Measurements from ENCODE around the gene MYO1H. TPM values are rescaled to one million over a fixed set of nuclear protein-coding genes. Genes with fewer than 3 reads are reported as not detected.

Gene MYO1H
- total RNA-seq, 2 experiments from 2014 or later = not detected

DNA sequence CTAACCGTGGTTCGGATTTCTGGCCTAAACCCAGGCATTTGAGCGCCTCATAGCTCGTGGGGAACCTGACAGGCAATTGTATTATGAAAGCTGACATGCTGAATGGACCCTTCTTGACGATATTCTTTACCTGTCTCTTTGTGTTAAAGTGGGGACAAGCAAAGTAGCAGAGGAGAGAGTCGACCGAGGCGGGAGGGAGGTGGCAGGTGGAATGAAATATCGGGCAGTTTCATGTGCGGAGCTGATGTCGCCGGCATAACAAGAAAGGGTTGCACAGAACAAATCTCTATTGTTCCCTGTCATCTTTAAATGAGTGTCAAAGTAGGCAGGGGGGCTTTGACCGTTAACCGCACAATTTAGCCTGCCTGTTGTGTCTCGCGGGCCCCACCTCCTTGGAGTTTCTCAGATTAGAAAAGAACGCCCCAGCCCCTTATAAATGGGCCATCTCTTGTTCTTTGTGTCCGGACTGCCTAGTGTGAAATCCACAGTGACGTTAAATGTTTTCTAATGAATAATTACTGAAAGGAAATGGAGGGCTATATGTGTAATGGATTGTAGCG, 11.5 kb downstream of the MYO1H start:
- H3K36me3 Mint-ChIP-seq (ENCODE audit: low read depth) = no peaks in the 10 kb centered on the region
- CTCF ChIA-PET = interaction anchor here (0.7 kb wide), 1 partner anchor 365 kb away, joined by 3 read pairs; no protein-coding TSS in a partner anchor
- H3K27me3 Mint-ChIP-seq = peaks cover 21% of the 10 kb centered on the region
- DNase-seq = no peak
- no peaks in the 10 kb centered on the region for H3K9me3 Mint-ChIP-seq
- H3K27ac Mint-ChIP-seq = no peak overlapping the region
- H3K4me3 Mint-ChIP-seq = no peak overlapping the region
- peaks cover 8% of the 10 kb centered on the region for H3K4me1 Mint-ChIP-seq
- POLR2A ChIA-PET = no interaction called here

DNA sequence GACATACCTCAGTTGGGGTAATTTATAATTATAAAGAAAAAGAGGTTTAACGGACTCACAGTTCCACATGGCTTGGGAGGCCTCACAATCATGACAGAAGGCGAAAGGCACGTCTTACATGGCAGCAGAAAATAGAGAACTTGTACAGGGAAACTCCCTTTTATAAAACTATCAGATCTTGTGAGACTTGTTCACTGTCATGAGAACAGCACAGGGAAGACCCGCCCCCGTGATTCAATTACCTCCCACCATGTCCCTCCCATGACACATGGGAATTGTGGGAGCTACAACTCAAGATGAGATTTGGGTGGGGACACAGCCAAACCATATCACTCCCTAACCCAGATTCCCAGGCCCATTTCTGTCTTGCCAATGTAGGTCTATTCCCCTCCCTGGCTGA, 22.1 kb downstream of the MYO1H start:
- no peaks in the 10 kb centered on the region for H3K36me3 Mint-ChIP-seq (ENCODE audit: low read depth)
- peaks cover 44% of the 10 kb centered on the region for H3K27me3 Mint-ChIP-seq
- no peak for DNase-seq
- H3K4me1 Mint-ChIP-seq = no peaks in the 10 kb centered on the region
- ChIA-PET POLR2A (no interaction called here), CTCF (no interaction called here)
- H3K4me3 Mint-ChIP-seq = no peak overlapping the region
- H3K27ac Mint-ChIP-seq = no peak overlapping the region
- H3K9me3 Mint-ChIP-seq = no peaks in the 10 kb centered on the region

DNA sequence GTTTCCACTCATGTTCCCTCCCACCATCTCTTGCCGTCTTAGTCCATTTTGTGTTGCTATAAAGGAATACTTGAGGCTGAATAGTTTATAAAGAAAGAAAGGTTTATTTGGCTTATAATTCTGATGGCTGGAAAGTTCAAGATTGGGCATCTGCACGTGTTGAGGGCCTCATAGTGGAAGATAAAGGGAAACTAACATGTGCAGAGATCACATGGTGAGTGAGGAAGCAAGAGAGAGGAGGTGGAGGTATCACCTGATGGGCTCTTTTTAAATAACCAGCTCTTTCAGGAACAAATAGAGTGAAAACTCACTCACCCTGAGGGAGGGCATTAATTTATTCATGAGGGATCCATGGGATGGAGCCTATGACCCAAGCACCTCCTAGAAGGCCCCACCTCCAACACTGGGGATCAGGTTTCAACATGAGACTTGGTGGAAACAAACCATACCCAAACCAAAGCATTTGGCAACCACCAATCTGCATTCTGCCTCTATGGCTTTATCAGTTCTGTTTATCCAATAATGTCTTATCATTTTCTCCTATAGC, 29.5 kb downstream of the MYO1H start:
- CTCF ChIA-PET = no interaction called here
- no peak for DNase-seq
- H3K27ac Mint-ChIP-seq = no peak overlapping the region

DNA sequence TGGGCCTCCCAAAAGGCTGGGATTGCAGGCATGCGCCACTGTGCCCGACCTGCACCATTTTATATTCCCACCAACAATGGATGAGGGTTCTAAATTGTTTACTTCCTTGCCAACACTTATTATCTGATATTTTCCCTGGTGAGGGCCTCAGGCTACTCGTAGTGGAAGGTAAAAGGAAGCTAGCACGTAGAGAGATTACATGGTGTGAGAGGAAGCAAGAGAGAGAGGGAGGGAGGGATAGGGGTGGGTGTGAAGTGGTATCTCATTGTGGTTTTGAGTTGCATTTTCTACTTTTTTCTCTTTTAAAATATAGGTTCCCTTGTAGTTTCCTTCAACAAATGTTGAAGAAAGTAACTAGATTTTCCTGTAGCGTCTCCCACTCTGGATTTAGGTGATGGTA, 30.9 kb downstream of the MYO1H start:
- Mint-ChIP-seq H3K4me3 (no peak overlapping the region), H3K4me1 (no peaks in the 10 kb centered on the region), H3K27me3 (peaks cover 38% of the 10 kb centered on the region), H3K9me3 (no peaks in the 10 kb centered on the region), H3K27ac (no peak overlapping the region), H3K36me3 (ENCODE audit: low read depth) (no peaks in the 10 kb centered on the region)
- ChIA-PET POLR2A (no interaction called here), CTCF (no interaction called here)
- DNase-seq = no peak

More for the DNA sequence above, 29.5 kb downstream of the MYO1H start:
- Mint-ChIP-seq H3K4me1 (no peaks in the 10 kb centered on the region), H3K36me3 (ENCODE audit: low read depth) (no peaks in the 10 kb centered on the region), H3K9me3 (no peaks in the 10 kb centered on the region), H3K4me3 (no peak overlapping the region), H3K27me3 (peaks cover 38% of the 10 kb centered on the region)
- POLR2A ChIA-PET = no interaction called here

DNA sequence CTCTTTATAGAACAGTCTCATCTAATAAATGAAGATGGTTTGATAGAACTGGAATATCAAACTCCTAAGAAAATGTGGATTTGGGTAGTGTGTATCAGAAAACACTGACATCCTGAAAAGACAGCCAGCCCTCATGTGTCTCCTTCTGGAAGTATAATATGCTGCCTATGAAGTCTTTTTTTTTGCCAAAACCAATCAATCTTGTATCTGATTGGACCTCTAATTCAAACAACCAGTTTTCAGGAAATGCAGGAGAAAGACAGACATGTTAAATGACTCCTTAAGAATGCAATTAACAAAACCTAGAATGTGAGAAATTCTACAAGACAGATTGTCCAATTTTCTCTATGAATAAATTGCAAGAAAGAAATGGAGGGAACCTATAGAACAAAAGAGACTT, 34.3 kb downstream of the MYO1H start:
- H3K36me3 Mint-ChIP-seq (ENCODE audit: low read depth) = no peaks in the 10 kb centered on the region
- H3K9me3 Mint-ChIP-seq = no peaks in the 10 kb centered on the region
- no peak for DNase-seq
- H3K27me3 Mint-ChIP-seq = peaks cover 35% of the 10 kb centered on the region
- POLR2A ChIA-PET = no interaction called here
- CTCF ChIA-PET = no interaction called here
- H3K4me1 Mint-ChIP-seq = no peaks in the 10 kb centered on the region
- H3K27ac Mint-ChIP-seq = no peak overlapping the region
- H3K4me3 Mint-ChIP-seq = no peak overlapping the region

DNA sequence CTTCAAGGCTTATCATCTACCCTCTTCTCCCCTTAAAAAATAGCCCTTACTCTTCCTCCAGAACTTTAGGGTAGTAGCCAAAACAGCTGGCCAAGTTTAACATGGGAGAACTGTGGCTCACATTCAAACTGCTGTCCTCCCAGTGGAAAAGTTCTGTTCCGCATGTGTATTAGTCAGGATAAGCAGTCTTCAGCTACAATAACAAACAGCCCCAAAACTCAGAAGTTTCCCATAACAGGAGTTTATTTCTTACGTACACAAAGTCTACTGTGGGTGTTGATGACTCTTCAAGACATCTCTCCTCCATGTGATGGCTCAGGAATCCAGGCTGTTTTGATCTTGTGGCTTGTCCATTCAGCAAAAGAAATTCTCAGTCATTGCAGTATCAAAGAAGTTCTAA, 35.5 kb downstream of the MYO1H start:
- H3K36me3 Mint-ChIP-seq (ENCODE audit: low read depth) = no peaks in the 10 kb centered on the region
- no peaks in the 10 kb centered on the region for H3K4me1 Mint-ChIP-seq
- DNase-seq = no peak
- H3K27ac Mint-ChIP-seq = no peak overlapping the region
- POLR2A ChIA-PET = no interaction called here
- H3K27me3 Mint-ChIP-seq = peaks cover 31% of the 10 kb centered on the region
- H3K9me3 Mint-ChIP-seq = peaks cover 4% of the 10 kb centered on the region
- CTCF ChIA-PET = no interaction called here
- H3K4me3 Mint-ChIP-seq = no peak overlapping the region

DNA sequence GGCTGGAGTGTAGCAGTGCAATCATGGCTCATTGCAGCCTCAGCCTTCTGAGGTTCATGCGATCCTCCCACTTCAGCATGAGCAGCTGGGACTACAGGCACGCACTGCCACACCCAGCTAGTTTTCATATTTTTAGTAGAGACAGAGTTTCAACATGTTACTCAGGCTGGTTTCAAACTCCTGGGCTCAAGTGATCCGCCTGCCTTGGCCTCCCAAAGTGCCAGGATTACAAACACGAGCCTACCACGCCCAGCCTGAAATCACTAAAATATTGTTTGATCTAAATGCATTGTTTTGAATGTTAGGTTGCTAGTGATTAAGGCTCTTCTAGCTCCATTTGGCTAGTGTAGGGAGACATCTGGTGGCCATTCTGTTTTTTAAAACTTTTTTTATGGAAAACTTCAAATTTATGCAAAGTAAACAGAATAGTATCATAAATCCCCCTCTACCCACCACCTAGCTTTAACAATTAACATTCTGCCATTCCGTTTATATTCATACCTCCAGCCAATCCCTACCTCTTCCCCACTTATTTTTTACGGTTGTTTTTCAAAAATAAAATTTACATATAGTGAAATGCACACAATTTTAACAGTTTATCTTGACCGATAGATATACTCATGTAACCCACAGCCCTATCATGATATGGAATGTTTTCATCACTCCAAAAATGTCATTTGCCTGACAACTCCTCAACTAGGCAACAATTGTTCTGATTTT, 37.8 kb downstream of the MYO1H start:
- Mint-ChIP-seq H3K4me1 (no peaks in the 10 kb centered on the region), H3K27ac (no peak overlapping the region), H3K9me3 (peaks cover 4% of the 10 kb centered on the region), H3K27me3 (peaks cover 27% of the 10 kb centered on the region), H3K36me3 (ENCODE audit: low read depth) (no peaks in the 10 kb centered on the region), H3K4me3 (no peak overlapping the region)
- POLR2A ChIA-PET = no interaction called here
- DNase-seq = peak; percentile 8
- CTCF ChIA-PET = interaction anchor here (0.7 to 1.0 kb wide), 2 partner anchors 265 to 273 kb away, joined by 3 to 5 read pairs; no protein-coding TSS in a partner anchor

DNA sequence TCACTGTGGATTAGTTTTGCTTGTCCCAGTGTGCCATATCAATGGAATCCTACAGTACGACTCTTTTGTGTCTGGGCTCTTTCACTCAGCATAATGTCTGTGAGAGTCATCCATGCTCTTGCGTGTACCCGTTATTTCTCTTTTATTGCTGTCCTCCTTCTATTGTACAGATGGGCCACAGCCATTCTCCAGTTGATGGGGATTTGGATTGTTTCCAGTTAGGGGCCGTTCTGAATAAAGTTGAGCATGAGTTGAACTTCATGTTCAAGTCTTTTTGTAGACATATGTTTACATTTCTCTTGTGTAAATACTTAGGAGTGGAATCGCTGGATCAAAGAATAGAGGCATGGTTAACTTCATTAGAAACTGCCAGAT, 38.3 kb downstream of the MYO1H start:
- Mint-ChIP-seq H3K27me3 (peaks cover 27% of the 10 kb centered on the region), H3K4me3 (no peak overlapping the region), H3K9me3 (peaks cover 4% of the 10 kb centered on the region), H3K4me1 (no peaks in the 10 kb centered on the region), H3K27ac (no peak overlapping the region), H3K36me3 (ENCODE audit: low read depth) (no peaks in the 10 kb centered on the region)
- CTCF ChIA-PET = interaction anchor here (1.0 to 1.1 kb wide), 2 partner anchors 122 to 274 kb away, joined by 3 to 5 read pairs; no protein-coding TSS in a partner anchor
- POLR2A ChIA-PET = no interaction called here
- DNase-seq = no peak

DNA sequence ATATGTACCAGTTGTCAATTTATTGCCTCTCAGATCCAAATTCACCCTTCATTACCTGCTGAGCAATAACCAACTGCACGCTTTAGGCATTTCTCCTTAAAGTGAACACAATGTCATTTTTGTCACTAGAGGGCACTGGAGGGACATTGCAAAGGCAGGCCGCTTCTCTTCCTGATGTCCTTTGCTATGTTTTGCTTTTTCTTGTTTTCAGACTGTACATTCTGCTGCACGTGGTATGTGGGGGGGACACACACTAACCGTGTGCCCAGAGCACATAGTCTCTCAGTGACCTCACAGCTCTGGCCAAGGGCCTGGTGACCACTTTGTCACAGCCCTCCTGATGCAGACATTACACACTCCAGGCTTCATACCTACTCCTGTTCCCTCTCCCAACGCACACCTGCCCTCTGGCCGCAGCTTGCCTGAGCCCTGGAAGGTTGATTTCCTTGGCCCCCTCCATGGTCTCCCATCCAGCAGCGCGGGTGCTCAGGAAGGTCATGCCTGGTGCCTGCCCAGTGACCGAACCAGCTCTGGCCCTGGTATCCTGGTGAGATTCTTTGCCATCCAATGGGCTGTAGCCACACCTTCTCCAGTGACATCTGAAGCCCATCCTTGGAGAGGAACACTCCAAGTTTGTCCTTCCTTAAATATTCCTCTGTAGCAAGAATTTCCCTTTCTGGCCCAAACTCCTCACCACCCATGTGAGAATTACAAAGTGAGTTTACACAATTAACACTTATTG, 39.9 kb downstream of the MYO1H start:
- H3K4me1 Mint-ChIP-seq = no peaks in the 10 kb centered on the region
- H3K27ac Mint-ChIP-seq = no peak overlapping the region
- H3K27me3 Mint-ChIP-seq = peaks cover 34% of the 10 kb centered on the region
- H3K4me3 Mint-ChIP-seq = no peak overlapping the region
- CTCF ChIA-PET = interaction anchor here (0.7 kb wide), 1 partner anchor 8 kb away, joined by 3 read pairs; no protein-coding TSS in a partner anchor
- peak; percentile 7 for DNase-seq
- peaks cover 4% of the 10 kb centered on the region for H3K9me3 Mint-ChIP-seq
- no peaks in the 10 kb centered on the region for H3K36me3 Mint-ChIP-seq (ENCODE audit: low read depth)
- POLR2A ChIA-PET = interaction anchor here (0.6 to 0.7 kb wide), 2 partner anchors 41 to 435 kb away, joined by 3 to 4 read pairs; no protein-coding TSS in a partner anchor

DNA sequence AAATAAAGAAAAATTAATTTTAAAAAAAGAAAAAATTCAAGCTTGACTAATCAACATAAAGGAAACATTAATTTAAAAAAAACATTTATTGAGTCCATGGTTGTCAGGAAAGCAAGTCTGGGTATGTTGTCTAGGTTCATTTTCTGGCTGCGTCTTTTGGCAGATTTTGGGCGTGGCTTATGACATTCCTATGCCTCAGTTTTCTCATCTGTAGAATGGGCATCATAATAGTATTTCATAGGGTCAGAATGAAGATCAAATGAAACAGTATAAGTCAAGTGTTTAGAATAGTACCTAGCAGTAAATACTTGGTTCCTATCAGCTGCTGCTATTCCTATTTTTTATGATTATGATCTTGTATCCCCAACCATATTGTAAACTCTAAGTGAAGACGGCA, 40.5 kb downstream of the MYO1H start:
- Mint-ChIP-seq H3K27me3 (peaks cover 32% of the 10 kb centered on the region), H3K36me3 (ENCODE audit: low read depth) (no peaks in the 10 kb centered on the region), H3K4me3 (no peak overlapping the region), H3K9me3 (peaks cover 4% of the 10 kb centered on the region), H3K27ac (no peak overlapping the region), H3K4me1 (no peaks in the 10 kb centered on the region)
- ChIA-PET CTCF (interaction anchor here (0.7 kb wide), 1 partner anchor 8 kb away, joined by 3 read pairs; no protein-coding TSS in a partner anchor), POLR2A (interaction anchor here (0.6 kb wide), 1 partner anchor 42 kb away, joined by 3 read pairs; no protein-coding TSS in a partner anchor)
- DNase-seq = no peak

DNA sequence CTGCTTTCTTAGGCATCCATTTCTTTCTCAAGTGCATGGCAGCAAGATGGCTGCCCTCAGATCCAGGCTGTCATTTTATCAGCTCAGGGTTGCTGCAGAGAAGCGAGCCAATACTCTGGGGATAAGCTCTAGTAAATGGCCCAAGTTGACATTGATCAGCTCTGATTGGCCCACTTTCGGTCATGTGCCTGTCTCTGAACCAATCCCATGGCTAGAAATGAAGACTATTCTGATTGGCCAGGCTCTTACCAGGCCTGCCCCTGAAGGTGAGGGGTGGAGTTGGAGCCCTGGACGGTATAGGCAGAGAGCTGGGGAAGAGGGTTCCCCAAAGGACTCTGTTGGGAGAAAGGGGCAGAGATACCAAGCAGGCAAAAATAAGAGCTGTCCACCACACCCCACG, 41.4 kb downstream of the MYO1H start:
- ChIA-PET CTCF (interaction anchor here (0.6 kb wide), 1 partner anchor 257 kb away, joined by 3 read pairs; no protein-coding TSS in a partner anchor), POLR2A (interaction anchor here (0.5 kb wide), 1 partner anchor 154 kb away, joined by 3 read pairs; no protein-coding TSS in a partner anchor)
- Mint-ChIP-seq H3K4me1 (no peaks in the 10 kb centered on the region), H3K27ac (no peak overlapping the region), H3K9me3 (peaks cover 4% of the 10 kb centered on the region), H3K4me3 (no peak overlapping the region), H3K27me3 (peaks cover 23% of the 10 kb centered on the region), H3K36me3 (ENCODE audit: low read depth) (no peaks in the 10 kb centered on the region)
- no peak for DNase-seq

DNA sequence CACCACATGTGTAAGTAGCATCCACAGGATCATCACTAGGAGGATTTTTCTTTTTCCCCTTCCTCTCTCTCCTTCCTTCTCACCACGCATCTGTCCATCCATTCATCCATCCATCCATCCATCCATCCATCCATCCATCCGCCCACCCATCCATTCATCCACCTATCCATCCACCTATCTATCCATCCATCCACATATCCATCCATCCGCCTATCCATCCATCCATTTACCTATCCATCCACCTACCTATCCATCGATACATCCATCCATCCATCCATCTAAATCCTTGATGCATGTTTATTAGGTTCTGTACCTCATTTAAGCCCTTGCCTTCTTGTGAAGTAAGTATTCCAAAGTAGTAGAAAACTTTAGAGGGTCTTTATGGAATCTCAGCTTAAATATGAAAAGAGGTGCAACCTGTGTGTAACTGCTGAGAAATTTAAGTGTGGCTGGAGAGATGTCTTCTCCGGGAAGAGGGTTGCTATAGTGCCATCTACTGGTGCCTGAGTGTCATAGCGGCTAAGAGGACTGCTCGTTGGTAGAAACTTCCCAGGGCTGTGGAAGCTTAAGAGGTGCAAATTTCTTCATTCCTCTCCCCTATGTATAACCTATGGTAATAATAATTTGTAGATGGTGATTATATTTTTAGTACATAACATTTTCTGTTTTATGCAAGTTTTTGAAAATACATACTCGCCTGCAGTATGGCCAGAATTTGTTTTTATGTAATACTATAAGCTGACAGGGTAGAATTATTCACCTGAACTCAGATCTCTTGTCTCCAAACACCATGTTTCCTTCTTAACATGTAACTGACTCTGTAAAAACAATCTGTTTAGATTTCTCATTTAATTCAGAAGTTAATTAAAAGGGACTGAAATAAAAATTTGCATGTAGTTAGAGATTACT, 46.0 kb downstream of the MYO1H start:
- H3K27ac Mint-ChIP-seq = no peak overlapping the region
- DNase-seq = peak; percentile 43
- no peaks in the 10 kb centered on the region for H3K4me1 Mint-ChIP-seq
- ChIA-PET CTCF (interaction anchor here (1.0 kb wide), 2 partner anchors 248 to 1635 kb away, joined by 3 read pairs; no protein-coding TSS in a partner anchor), POLR2A (no interaction called here)
- H3K4me3 Mint-ChIP-seq = no peak overlapping the region
- H3K36me3 Mint-ChIP-seq (ENCODE audit: low read depth) = no peaks in the 10 kb centered on the region
- no peaks in the 10 kb centered on the region for H3K9me3 Mint-ChIP-seq
- H3K27me3 Mint-ChIP-seq = peaks cover 16% of the 10 kb centered on the region

Measured in activated CD4-positive, alpha-beta T cell treated with anti-CD3 and anti-CD28 coated beads, Interleukin-2, amount 10 ng/mL, durations not matched to agents 7 days and 5 days (primary cell).